Measurements from ENCODE around the gene OTUD5.

Gene OTUD5

GRCh38 chrX:48937054-48937907 is 20.1 kb downstream of the OTUD5 start:
- Histone ChIP-seq H3K27ac (no peak overlapping the region), H3K4me3 (no peak overlapping the region)
- no peak for TF ChIP-seq CTCF (IDR thresholded peaks at IDR 0.05)
- no peak for DNase-seq (ENCODE audit: low spot score)

- no peak overlapping the region for H3K27ac ChIP-seq
These were observed 20.9 kb downstream of the OTUD5 start for GRCh38 chrX:48936429-48937053.

GRCh38 chrX:48935301-48935670 is 22.1 kb downstream of the OTUD5 start:
- H3K4me3 ChIP-seq, result no peak overlapping the region
- no peak for DNase-seq (ENCODE audit: low spot score)
- no peak for TF ChIP-seq CTCF (IDR thresholded peaks at IDR 0.05)
- no peak overlapping the region for H3K27ac ChIP-seq

More at GRCh38 chrX:48936429-48937053, 20.9 kb downstream of the OTUD5 start:
- no peak overlapping the region for H3K4me3 ChIP-seq
- no peak for TF ChIP-seq CTCF (IDR thresholded peaks at IDR 0.05)
- DNase-seq (ENCODE audit: low spot score), result no peak

- Histone ChIP-seq H3K4me3 (no peak overlapping the region), H3K27ac (no peak overlapping the region)
- DNase-seq (ENCODE audit: low spot score), result no peak
- TF ChIP-seq CTCF (IDR thresholded peaks at IDR 0.05), result no peak
These were observed 22.7 kb downstream of the OTUD5 start for GRCh38 chrX:48934581-48935300.

GRCh38 chrX:48933757-48934156 is 23.6 kb downstream of the OTUD5 start:
- DNase-seq (ENCODE audit: low spot score), result no peak
- no peak overlapping the region for H3K27ac ChIP-seq
- no peak for TF ChIP-seq CTCF (IDR thresholded peaks at IDR 0.05)
- H3K4me3 ChIP-seq, result no peak overlapping the region

GRCh38 chrX:48927736-48928382 is 29.5 kb downstream of the OTUD5 start:
- H3K4me3 ChIP-seq, result no peak overlapping the region
- no peak for DNase-seq (ENCODE audit: low spot score)
- H3K27ac ChIP-seq, result no peak overlapping the region
- TF ChIP-seq CTCF (IDR thresholded peaks at IDR 0.05), result no peak

All from coronary artery (tissue), 2 donors.